ENCODE results near the gene ZNF157. TPM values are rescaled to one million over a fixed set of nuclear protein-coding genes. Genes with fewer than 3 reads are reported as not detected.

ZNF157 gene
- total RNA-seq, 1 experiment from 2014 or later, result 0.81 TPM

GRCh38 chrX:47390780-47391179, 20.4 kb downstream of the ZNF157 start:
- no peaks in the 10 kb centered on the region for H3K4me1 ChIP-seq (ENCODE audit: insufficient read depth, low read length)
- no peaks in the 10 kb centered on the region for H3K27me3 ChIP-seq (ENCODE audit: insufficient read depth, low read length)
- Mint-ChIP-seq H3K4me1 (no peaks in the 10 kb centered on the region; a peak in 1 of 4 replicates), H3K36me3 (ENCODE audit: insufficient read depth in 1 of 3, low read depth in 3 of 3) (peaks cover 0 to 7% (median 1%) of the 10 kb centered on the region in 3 experiments; a peak in 4 of 7 replicates), H3K9me3 (peaks cover 60 to 62% of the 10 kb centered on the region in 2 experiments), H3K27ac (no peak overlapping the region), H3K27me3 (ENCODE audit: low read depth) (no peaks in the 10 kb centered on the region; the same call in 1 of the 2 replicates), H3K4me3 (no peak overlapping the region)
- no peaks in the 10 kb centered on the region for H3K79me1 ChIP-seq (ENCODE audit: insufficient read depth, low read depth, low read length, poor library complexity, severe bottlenecking)
- no peak overlapping the region for H2BK5ac ChIP-seq (ENCODE audit: insufficient read length, low read length)
- H3K9ac ChIP-seq (ENCODE audit: extremely low read depth, insufficient read length, low read length), result no peak overlapping the region
- TF ChIP-seq CTCF (conservative IDR thresholded peaks at IDR 0.05), result no peak
- no peak overlapping the region for H2BK120ac ChIP-seq (ENCODE audit: low read depth, low read length, poor library complexity, severe bottlenecking)
- no peaks in the 10 kb centered on the region for H4K20me1 ChIP-seq (ENCODE audit: control insufficient read depth, insufficient read depth, insufficient read length)
- no peaks in the 10 kb centered on the region for H3K9me3 ChIP-seq (ENCODE audit: control insufficient read depth, low read depth, low read length)
- no CpG with 5 or more reads among the region's 1 CpG for WGBS (ENCODE audit: extremely low coverage, insufficient read length, low lambda C conversion rate)
- no peak overlapping the region for H2BK20ac ChIP-seq (ENCODE audit: low read depth, low read length, poor library complexity, severe bottlenecking)
- H3K4me2 ChIP-seq (ENCODE audit: insufficient read depth, insufficient read length, low read length), result no peak overlapping the region
- H2BK15ac ChIP-seq (ENCODE audit: low read depth, low read length), result no peak overlapping the region
- H4K91ac ChIP-seq (ENCODE audit: insufficient read length, low read depth, low read length), result no peak overlapping the region
- H4K8ac ChIP-seq (replicated peaks; ENCODE audit: insufficient read length, low read depth, low read length), result no peak overlapping the region
- H3K79me2 ChIP-seq (ENCODE audit: insufficient read depth, low read length), result no peaks in the 10 kb centered on the region
- no peak overlapping the region for H3K14ac ChIP-seq (ENCODE audit: insufficient read depth, low read length)
- H3K56ac ChIP-seq (ENCODE audit: insufficient read length, low read depth, low read length), result no peak overlapping the region
- H2AK5ac ChIP-seq (ENCODE audit: insufficient read length, low read length), result no peak overlapping the region
- no peak overlapping the region for H3T11ph ChIP-seq (ENCODE audit: low read length)
- no peaks in the 10 kb centered on the region for H3K23me2 ChIP-seq (ENCODE audit: insufficient read length, low read depth, low read length, poor library complexity, severe bottlenecking)
- no peak overlapping the region for H3K23ac ChIP-seq (ENCODE audit: insufficient read length, low read depth, low read length)
- no peak overlapping the region for H2AFZ ChIP-seq (ENCODE audit: low read length)
- H2BK12ac ChIP-seq (ENCODE audit: insufficient read length, low read depth, low read length), result no peak overlapping the region
- no peak for DNase-seq
- H3K4ac ChIP-seq (ENCODE audit: low read depth, low read length), result no peak overlapping the region
- no peak overlapping the region for H4K5ac ChIP-seq (ENCODE audit: insufficient read length, low read depth, low read length)
- no peak overlapping the region for H3K27ac ChIP-seq (ENCODE audit: insufficient read length, low read depth, low read length)
- H3K18ac ChIP-seq (ENCODE audit: insufficient read length, low read depth, low read length), result no peak overlapping the region
